ENCODE data around the gene SLC8A2.
A peak's percentile ranks its signal among the peaks of the same experiment; 100 is the strongest.

SLC8A2 gene

DNA sequence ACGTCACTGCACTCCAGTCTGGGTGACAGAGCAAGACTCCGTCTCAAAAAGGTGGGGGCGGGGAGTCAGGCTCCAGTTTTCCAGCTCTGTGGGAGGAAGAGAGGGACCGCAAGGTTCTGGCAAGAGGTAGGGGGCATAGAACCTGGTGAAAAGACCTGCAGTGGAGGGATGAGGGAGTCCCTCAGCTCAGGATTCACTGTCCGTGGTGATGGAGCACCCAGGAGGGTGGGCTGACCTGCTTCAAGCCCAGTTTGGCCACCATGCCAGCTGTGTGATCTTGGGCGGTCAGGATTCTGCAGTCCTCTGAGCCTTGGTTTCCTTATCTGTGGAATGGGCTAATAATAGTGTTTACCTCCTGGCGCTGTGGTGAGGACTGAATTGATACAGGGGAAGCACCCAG lies 21.2 kb downstream of the SLC8A2 start:
- TF ChIP-seq SUZ12 (IDR thresholded peaks at IDR 0.05) (no peak), NFRKB (IDR thresholded peaks at IDR 0.05) (no peak), SP1 (IDR thresholded peaks at IDR 0.05) (no peak), FOXK2 (IDR thresholded peaks at IDR 0.05) (no peak), FOXM1 (IDR thresholded peaks at IDR 0.05; ENCODE audit: borderline replicate concordance) (no peak), CTBP1 (IDR thresholded peaks at IDR 0.05; ENCODE audit: borderline replicate concordance) (no peak), BHLHE40 (IDR thresholded peaks at IDR 0.05; ENCODE audit: borderline replicate concordance) (no peak), L3MBTL2 (conservative IDR thresholded peaks at IDR 0.05) (no peak), LEF1 (IDR thresholded peaks at IDR 0.05; ENCODE audit: borderline replicate concordance) (no peak), HDGF (IDR thresholded peaks at IDR 0.05; ENCODE audit: borderline replicate concordance) (no peak)
- TF ChIP-seq, protein P1, sequence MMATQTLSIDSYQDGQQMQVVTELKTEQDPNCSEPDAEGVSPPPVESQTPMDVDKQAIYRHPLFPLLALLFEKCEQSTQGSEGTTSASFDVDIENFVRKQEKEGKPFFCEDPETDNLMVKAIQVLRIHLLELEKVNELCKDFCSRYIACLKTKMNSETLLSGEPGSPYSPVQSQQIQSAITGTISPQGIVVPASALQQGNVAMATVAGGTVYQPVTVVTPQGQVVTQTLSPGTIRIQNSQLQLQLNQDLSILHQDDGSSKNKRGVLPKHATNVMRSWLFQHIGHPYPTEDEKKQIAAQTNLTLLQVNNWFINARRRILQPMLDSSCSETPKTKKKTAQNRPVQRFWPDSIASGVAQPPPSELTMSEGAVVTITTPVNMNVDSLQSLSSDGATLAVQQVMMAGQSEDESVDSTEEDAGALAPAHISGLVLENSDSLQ (IDR thresholded peaks at IDR 0.05) = no peak
- POLR2A ChIA-PET = interaction anchor here (1.6 kb wide), 1 partner anchor 33 kb away, joined by 5 read pairs; the partner anchor contains the start of gene KPTN
- CTCF ChIA-PET = no interaction called here
- no peak for DNase-seq (ENCODE audit: extremely low spot score)

DNA sequence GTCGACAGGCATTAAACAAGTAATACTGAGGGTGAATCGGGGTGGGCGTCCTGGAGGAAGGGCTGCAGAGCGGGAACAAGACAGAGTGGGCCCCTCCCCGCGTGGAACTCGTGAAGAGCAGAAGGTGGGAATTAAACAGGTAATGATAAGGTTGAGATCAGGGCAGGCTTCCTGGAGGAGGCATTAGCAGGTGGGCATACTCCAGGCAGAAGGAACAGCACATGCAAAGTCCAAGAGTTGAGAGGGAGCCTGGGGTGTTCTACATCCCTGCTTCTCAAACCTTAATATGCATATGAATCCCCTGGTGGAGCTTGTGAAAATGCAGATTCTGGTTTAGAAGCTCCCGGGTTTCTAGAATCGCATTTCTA lies 23.3 kb downstream of the SLC8A2 start:
- TF ChIP-seq FOXA1 (IDR thresholded peaks at IDR 0.05) (no peak), ELF4 (IDR thresholded peaks at IDR 0.05) (no peak), FOXK2 (IDR thresholded peaks at IDR 0.05) (no peak), NFRKB (IDR thresholded peaks at IDR 0.05) (no peak), FOXM1 (IDR thresholded peaks at IDR 0.05; ENCODE audit: borderline replicate concordance) (no peak), LEF1 (IDR thresholded peaks at IDR 0.05; ENCODE audit: borderline replicate concordance) (no peak), ZNF384 (IDR thresholded peaks at IDR 0.05) (no peak), SUZ12 (IDR thresholded peaks at IDR 0.05) (no peak), ARNT (IDR thresholded peaks at IDR 0.05) (no peak), TARDBP (IDR thresholded peaks at IDR 0.05) (no peak), SP1 (IDR thresholded peaks at IDR 0.05) (no peak), BHLHE40 (IDR thresholded peaks at IDR 0.05; ENCODE audit: borderline replicate concordance) (no peak), CTBP1 (IDR thresholded peaks at IDR 0.05; ENCODE audit: borderline replicate concordance) (no peak), L3MBTL2 (conservative IDR thresholded peaks at IDR 0.05) (no peak), HDGF (IDR thresholded peaks at IDR 0.05; ENCODE audit: borderline replicate concordance) (no peak)
- TF ChIP-seq, protein P1 (IDR thresholded peaks at IDR 0.05) = no peak
- POLR2A ChIA-PET = no interaction called here
- CTCF ChIA-PET = no interaction called here
- DNase-seq (ENCODE audit: extremely low spot score) = no peak

DNA sequence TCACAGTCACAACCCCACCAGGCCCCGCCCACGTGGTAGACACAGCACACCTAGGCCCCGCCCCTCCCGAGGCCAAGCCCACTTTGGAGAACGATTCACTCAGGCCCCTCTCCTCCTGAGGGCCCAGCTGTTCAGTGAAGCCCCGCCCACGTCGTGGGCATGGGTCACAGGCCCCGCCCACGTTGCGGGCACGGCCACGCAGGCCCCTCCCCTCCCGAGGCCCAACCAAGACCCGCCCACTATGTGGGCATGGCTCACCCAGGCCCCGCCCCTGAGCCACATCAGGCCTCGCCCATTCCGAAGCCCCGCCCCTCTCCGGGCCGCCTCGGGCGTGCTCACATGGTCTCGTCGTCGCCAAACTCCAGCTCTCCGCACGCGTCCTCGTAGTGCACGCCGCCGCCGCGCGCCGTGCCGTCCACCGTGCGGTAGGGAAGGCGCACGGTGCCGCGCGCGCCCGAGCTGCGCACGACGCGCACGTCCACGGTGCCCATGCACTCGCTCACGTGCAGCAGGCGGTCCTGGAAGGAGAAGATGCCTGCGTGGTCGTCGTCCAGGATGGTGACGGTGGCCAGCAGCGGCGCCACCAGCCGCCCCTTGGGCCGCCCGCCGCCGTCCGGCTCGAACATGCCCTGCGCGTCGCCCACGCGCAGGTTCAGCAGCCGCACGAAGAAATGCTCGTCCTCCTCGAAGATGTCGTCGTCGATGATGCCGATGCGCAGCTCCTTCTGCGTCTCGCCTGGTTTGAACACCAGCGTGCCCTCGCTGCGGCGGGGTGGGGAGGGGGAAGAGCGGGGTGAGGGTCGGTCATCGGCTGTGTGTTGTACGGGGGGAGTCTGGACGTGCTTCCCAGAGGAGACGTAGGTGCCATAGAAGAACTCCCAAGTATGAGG lies 24.0 kb downstream of the SLC8A2 start:
- TF ChIP-seq SP1 (IDR thresholded peaks at IDR 0.05) (peak; percentile 68), BHLHE40 (IDR thresholded peaks at IDR 0.05; ENCODE audit: borderline replicate concordance) (no peak), L3MBTL2 (conservative IDR thresholded peaks at IDR 0.05) (peak; percentile 78), ARNT (IDR thresholded peaks at IDR 0.05) (no peak), HDGF (IDR thresholded peaks at IDR 0.05; ENCODE audit: borderline replicate concordance) (peak; percentile 84; the same call in 1 of the 2 replicates), TARDBP (IDR thresholded peaks at IDR 0.05) (no peak)
- ChIA-PET POLR2A (interaction anchor here (1.7 to 1.9 kb wide), 2 partner anchors 11 to 36 kb away, joined by 4 to 6 read pairs; partner anchors contain the start of gene KPTN), CTCF (interaction anchor here (0.6 to 1.5 kb wide), 3 partner anchors 11 to 265 kb away, joined by 3 to 4 read pairs (median 3); partner anchors contain the start of genes EHD2 and KPTN)
- DNase-seq (ENCODE audit: extremely low spot score) = peak; percentile 97

DNA sequence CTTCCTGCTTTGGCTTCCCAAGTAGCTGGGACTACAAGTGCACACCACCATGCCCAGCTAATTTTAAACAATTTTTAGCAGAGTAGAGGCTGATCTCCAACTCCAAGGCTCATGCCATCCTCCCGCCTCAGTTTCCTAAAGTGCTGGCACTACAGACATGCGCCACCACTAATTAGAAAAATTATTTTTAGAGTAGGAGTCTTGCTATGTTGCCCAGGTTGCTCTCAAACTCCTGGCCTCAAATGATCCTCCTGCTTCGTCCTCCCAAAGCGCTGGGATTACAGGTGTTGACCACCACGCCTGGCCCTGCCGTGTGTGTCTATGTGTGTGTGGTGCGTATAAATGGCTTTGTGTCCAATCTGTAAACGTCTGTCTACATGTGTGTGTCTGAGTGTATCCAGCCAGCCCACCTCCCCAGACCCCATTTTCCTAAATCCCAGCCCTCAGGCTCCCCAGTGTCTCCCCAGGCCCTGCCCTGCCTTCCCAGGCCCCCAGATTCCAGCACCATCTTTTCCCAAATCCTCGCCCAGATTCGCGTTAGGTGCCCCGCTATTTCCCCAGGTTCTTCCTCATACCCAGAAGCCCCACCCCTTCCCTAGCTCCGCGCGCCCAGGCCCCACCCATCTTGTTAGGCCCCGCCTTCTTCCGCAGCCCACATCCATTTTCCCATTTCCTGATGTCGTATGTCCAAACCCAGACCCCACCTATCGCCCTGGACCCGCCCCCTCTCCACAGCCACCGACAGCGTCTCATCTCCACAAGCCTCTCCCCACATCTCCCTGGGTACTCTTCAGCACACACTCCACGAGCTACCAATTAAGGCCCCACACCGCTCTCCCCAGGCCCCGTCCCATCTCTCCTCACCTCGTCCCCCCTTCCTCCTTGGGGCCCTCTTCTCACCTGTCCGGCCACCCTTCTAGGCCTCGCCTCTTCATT lies 24.9 kb downstream of the SLC8A2 start:
- CTCF ChIA-PET = interaction anchor here (0.6 to 1.5 kb wide), 4 partner anchors 10 to 266 kb away, joined by 3 to 5 read pairs (median 4); partner anchors contain the start of genes EHD2 and KPTN

DNA sequence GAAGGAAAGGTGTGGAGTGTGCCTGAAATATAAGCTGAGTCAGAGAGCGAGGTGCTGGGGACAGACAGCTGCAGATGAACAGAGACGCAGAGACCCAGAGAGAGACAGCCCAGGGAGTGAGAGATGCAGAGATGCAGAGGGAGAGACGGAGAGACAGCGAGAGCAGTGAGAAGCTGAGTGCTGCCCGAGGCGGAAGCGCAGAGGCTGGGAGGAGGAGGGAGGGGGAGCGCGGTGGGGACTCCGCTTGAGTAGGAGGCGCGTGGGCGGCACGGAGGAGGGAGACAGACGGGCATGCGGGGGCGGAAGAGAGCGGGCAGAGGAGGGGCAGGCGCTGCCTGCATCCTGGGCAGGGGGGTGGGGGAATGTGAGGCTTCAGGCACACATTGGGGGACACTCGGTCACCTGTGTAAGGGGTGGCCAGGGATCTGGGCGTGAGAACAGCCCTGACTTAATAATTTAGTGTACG lies 25.7 kb downstream of the SLC8A2 start:
- ChIA-PET POLR2A (interaction anchor here (1.7 to 1.9 kb wide), 2 partner anchors 9 to 38 kb away, joined by 4 to 6 read pairs; partner anchors contain the start of gene KPTN), CTCF (interaction anchor here (1.0 to 1.5 kb wide), 2 partner anchors 18 to 38 kb away, joined by 4 to 5 read pairs; partner anchors contain the start of gene KPTN)
- peak; percentile 42 for DNase-seq (ENCODE audit: extremely low spot score)
- TF ChIP-seq SUZ12 (IDR thresholded peaks at IDR 0.05) (no peak), CTBP1 (IDR thresholded peaks at IDR 0.05; ENCODE audit: borderline replicate concordance) (no peak), SP1 (IDR thresholded peaks at IDR 0.05) (no peak), NFRKB (IDR thresholded peaks at IDR 0.05) (no peak), BHLHE40 (IDR thresholded peaks at IDR 0.05; ENCODE audit: borderline replicate concordance) (no peak), FOXM1 (IDR thresholded peaks at IDR 0.05; ENCODE audit: borderline replicate concordance) (no peak)

More for the DNA sequence above, 24.9 kb downstream of the SLC8A2 start:
- TF ChIP-seq LEF1 (IDR thresholded peaks at IDR 0.05; ENCODE audit: borderline replicate concordance) (no peak), TARDBP (IDR thresholded peaks at IDR 0.05) (no peak), SUZ12 (IDR thresholded peaks at IDR 0.05) (no peak)
- TF ChIP-seq, protein P1 (IDR thresholded peaks at IDR 0.05) = 0 out of 2 replicates have a peak, but pooled peaks have one; percentile 20
- DNase-seq (ENCODE audit: extremely low spot score) = peak; percentile 85
- POLR2A ChIA-PET = interaction anchor here (0.7 to 1.9 kb wide), 3 partner anchors 8 to 37 kb away, joined by 3 to 6 read pairs (median 4); partner anchors contain the start of gene KPTN

All from HEK293T (cell line).